Panc1 (cell line): ENCODE results near the gene PRSS22. TPM values are rescaled to one million over a fixed set of nuclear protein-coding genes. Genes with fewer than 3 reads are reported as not detected.

Source experiments
- ATAC-seq: fragments of 200-7000 bp; cut with Tn5 transposase; 2 replicates; pipeline ENCODE4 v1.9.1; 2020; ENCODE audit warnings: mild to moderate bottlenecking, moderate library complexity
- BruUV-seq: library from RNA; stranded (reverse); fragments of 400-500 nt; replicated peaks from 2 replicates; lab custom pipeline; 2021; lab: Mats Ljungman, UMichigan
- CTCF ChIA-PET: fragments of 300-600 bp; sonication (Branson Sonifier 250); formaldehyde crosslinking; loops from one replicate; lab custom pipeline; 2022; ENCODE audit warnings: antibody characterized with exemption; lab: Charles Lee
- POLR2A ChIA-PET: fragments of 300-600 bp; sonication (Branson Sonifier 250); formaldehyde crosslinking; loops from one replicate; lab custom pipeline; 2022; ENCODE audit warnings: antibody characterized with exemption; lab: Charles Lee
- DNase-seq: peaks from one replicate; pipeline ENCODE4 v3.0.0-alpha.2; 2010; ENCODE audit warnings: low read depth, low spot score
- H3K27ac ChIP-seq: 2 replicates; pipeline ENCODE4 v1.5.1; 2011; ENCODE audit warnings: mild to moderate bottlenecking, low read length, inconsistent platforms
- H3K27me3 ChIP-seq: fragments of 200-500 bp; sonication (Bioruptor generic); 2 replicates; pipeline ENCODE4 v1.6.0; 2014; ENCODE audit warnings: low read length, inconsistent platforms; ENCODE audit not compliant: control insufficient read depth, insufficient read depth
- H3K36me3 ChIP-seq: fragments of 200-500 bp; sonication (Bioruptor generic); 2 replicates; pipeline ENCODE4 v1.5.1; 2014; ENCODE audit warnings: inconsistent platforms, mild to moderate bottlenecking, low read length, moderate library complexity; ENCODE audit not compliant: control insufficient read depth, insufficient read depth
- H3K4me1 ChIP-seq: 2 replicates; pipeline ENCODE4 v1.5.1; 2011; ENCODE audit warnings: inconsistent platforms, mild to moderate bottlenecking, low read length, moderate library complexity; ENCODE audit not compliant: control insufficient read depth, insufficient read depth
- H3K4me3 ChIP-seq, 2 experiments: 2 replicates each; pipeline ENCODE4 v1.5.1; 2011 to 2012; ENCODE audit warnings: low read depth in 2 of 2, low read length in 2 of 2, mild to moderate bottlenecking in 2 of 2, inconsistent platforms in 1 of 2, moderate library complexity in 1 of 2
- H3K9me3 ChIP-seq: fragments of 200-500 bp; sonication (Bioruptor generic); 2 replicates; pipeline ENCODE4 v1.5.1; 2014; ENCODE audit warnings: low read depth, mild to moderate bottlenecking, inconsistent platforms, low read length, moderate library complexity; ENCODE audit not compliant: control insufficient read depth, insufficient read depth
- POLR2AphosphoS5 ChIP-seq: IDR thresholded peaks from 2 replicates; pipeline ENCODE4 v1.6.1; 2012; ENCODE audit warnings: mild to moderate bottlenecking, low read depth, low read length, moderate library complexity
- SIN3A ChIP-seq: IDR thresholded peaks from 2 replicates; pipeline ENCODE4 v1.6.1; 2012; ENCODE audit warnings: low read depth, mild to moderate bottlenecking, low read length, moderate library complexity, borderline replicate concordance; ENCODE audit not compliant: insufficient read depth
- TCF7L2 ChIP-seq: IDR thresholded peaks from 2 replicates; pipeline ENCODE4 v1.6.1; 2011; ENCODE audit warnings: mild to moderate bottlenecking, low read depth, low read length, inconsistent platforms
- in situ Hi-C: cut with HindIII; loops from 2 replicates; pipeline ENCODE4 v1.10.0; 2016; ENCODE audit warnings: low sequenced_read_pairs, low pct_unique_long_range_greater_than_20kb
- intact Hi-C: fragments of 100-400 bp; cut with micrococcal nuclease; formaldehyde crosslinking; loops from one replicate; pipeline ENCODE4 v1.10.0; 2022; ENCODE audit not compliant: unreplicated experiment
- total RNA-seq: library from RNA; stranded (reverse); gene quantifications from one replicate; pipeline ENCODE4 v1.2.1, GENCODE V29; 2021; ENCODE audit not compliant: unreplicated experiment
- TF ChIP-seq, protein P1 (sequence below), 2 experiments: IDR thresholded peaks; 2 replicates each; pipeline ENCODE4 v1.6.1; 2011 to 2012; ENCODE audit warnings: low read depth in 2 of 2, control low read depth in 1 of 2, low read length in 1 of 2, mild to moderate bottlenecking in 1 of 2, moderate library complexity in 1 of 2; ENCODE audit not compliant: insufficient read depth in 1 of 2
- TF ChIP-seq, protein P2 (sequence below): fragments of 450-650 bp; IDR thresholded peaks from 2 replicates; pipeline ENCODE4 v1.5.1; 2017; ENCODE audit warnings: mild to moderate bottlenecking

Gene PRSS22
- total RNA-seq, 1 experiment from 2014 or later = 23.9 TPM

DNA sequence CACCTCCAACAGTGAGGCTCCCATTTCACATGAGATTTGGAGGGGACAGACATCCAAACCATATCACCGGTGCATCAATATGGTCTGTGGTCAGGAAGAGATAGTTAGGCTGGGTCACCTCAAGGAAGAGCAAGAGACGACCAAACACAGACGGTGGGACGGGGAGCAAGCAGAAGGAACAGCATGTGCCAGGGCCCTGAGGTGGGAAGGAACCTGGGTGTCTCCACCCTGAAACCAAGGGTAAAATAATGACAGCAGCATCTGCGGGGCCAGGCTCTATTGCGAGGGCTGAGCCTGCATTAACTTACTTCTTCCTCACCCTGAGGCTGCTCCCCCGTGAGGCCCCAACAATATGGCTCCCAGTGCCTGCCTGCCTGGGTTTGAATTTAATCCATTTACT is 49.8 kb downstream of the PRSS22 start:
- CTCF ChIA-PET = no interaction called here
- BruUV-seq = no TSS peak
- H3K27me3 ChIP-seq = no peaks in the 10 kb centered on the region

DNA sequence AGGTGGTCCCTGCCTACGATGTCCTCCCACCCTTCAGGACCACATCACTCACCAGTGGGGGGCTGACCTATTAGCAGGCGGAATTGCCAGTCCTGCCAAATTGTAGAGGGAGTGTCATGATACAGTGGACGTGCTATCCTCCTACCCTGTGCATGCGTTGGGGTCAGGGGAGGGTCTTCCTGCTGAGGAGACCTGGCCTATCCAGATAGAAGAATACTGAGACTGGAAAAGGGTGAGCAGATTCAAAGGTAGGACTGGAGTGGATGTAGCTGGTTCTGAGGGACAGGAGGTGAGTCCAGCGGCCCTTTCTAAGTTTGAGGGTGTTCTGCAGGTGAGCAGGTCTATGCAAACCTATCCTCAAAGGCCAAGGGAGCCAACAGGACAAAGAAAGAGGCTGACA is 51.7 kb downstream of the PRSS22 start:
- no peaks in the 10 kb centered on the region for H3K36me3 ChIP-seq
- no TSS peak for BruUV-seq
- TF ChIP-seq, protein P1, sequence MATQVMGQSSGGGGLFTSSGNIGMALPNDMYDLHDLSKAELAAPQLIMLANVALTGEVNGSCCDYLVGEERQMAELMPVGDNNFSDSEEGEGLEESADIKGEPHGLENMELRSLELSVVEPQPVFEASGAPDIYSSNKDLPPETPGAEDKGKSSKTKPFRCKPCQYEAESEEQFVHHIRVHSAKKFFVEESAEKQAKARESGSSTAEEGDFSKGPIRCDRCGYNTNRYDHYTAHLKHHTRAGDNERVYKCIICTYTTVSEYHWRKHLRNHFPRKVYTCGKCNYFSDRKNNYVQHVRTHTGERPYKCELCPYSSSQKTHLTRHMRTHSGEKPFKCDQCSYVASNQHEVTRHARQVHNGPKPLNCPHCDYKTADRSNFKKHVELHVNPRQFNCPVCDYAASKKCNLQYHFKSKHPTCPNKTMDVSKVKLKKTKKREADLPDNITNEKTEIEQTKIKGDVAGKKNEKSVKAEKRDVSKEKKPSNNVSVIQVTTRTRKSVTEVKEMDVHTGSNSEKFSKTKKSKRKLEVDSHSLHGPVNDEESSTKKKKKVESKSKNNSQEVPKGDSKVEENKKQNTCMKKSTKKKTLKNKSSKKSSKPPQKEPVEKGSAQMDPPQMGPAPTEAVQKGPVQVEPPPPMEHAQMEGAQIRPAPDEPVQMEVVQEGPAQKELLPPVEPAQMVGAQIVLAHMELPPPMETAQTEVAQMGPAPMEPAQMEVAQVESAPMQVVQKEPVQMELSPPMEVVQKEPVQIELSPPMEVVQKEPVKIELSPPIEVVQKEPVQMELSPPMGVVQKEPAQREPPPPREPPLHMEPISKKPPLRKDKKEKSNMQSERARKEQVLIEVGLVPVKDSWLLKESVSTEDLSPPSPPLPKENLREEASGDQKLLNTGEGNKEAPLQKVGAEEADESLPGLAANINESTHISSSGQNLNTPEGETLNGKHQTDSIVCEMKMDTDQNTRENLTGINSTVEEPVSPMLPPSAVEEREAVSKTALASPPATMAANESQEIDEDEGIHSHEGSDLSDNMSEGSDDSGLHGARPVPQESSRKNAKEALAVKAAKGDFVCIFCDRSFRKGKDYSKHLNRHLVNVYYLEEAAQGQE (IDR thresholded peaks at IDR 0.05; ENCODE audit: insufficient read depth in 1 of 2, low read depth in 2 of 2, low read length in 1 of 2) = no peak
- TF ChIP-seq SIN3A (no peak), TCF7L2 (no peak), POLR2AphosphoS5 (no peak)
- TF ChIP-seq, protein P2, sequence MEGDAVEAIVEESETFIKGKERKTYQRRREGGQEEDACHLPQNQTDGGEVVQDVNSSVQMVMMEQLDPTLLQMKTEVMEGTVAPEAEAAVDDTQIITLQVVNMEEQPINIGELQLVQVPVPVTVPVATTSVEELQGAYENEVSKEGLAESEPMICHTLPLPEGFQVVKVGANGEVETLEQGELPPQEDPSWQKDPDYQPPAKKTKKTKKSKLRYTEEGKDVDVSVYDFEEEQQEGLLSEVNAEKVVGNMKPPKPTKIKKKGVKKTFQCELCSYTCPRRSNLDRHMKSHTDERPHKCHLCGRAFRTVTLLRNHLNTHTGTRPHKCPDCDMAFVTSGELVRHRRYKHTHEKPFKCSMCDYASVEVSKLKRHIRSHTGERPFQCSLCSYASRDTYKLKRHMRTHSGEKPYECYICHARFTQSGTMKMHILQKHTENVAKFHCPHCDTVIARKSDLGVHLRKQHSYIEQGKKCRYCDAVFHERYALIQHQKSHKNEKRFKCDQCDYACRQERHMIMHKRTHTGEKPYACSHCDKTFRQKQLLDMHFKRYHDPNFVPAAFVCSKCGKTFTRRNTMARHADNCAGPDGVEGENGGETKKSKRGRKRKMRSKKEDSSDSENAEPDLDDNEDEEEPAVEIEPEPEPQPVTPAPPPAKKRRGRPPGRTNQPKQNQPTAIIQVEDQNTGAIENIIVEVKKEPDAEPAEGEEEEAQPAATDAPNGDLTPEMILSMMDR = no peak
- H3K27ac ChIP-seq = no peak overlapping the region
- H3K9me3 ChIP-seq = peaks cover 16% of the 10 kb centered on the region; the same call in 1 of the 2 replicates
- in situ Hi-C loops = no loop called here
- H3K4me3 ChIP-seq = no peak overlapping the region
- DNase-seq = no peak
- no peaks in the 10 kb centered on the region for H3K4me1 ChIP-seq
- intact Hi-C loops = no loop called here
- H3K27me3 ChIP-seq = no peaks in the 10 kb centered on the region
- ChIA-PET CTCF (no interaction called here), POLR2A (no interaction called here)
- ATAC-seq = no peak; the same call in 1 of the 2 replicates

More for the DNA sequence above, 49.8 kb downstream of the PRSS22 start:
- in situ Hi-C loops = no loop called here
- Histone ChIP-seq H3K36me3 (no peaks in the 10 kb centered on the region), H3K9me3 (peaks cover 12% of the 10 kb centered on the region; the same call in 1 of the 2 replicates), H3K4me1 (peaks cover 9% of the 10 kb centered on the region), H3K4me3 (no peak overlapping the region), H3K27ac (no peak overlapping the region)
- intact Hi-C loops = no loop called here
- DNase-seq = no peak
- no peak for TF ChIP-seq SIN3A
- no peak for TF ChIP-seq TCF7L2
- TF ChIP-seq, protein P2 = no peak
- TF ChIP-seq POLR2AphosphoS5 = no peak
- no peak for ATAC-seq
- POLR2A ChIA-PET = no interaction called here
